ENCODE measurements around the gene EFCAB11.

DNA sequence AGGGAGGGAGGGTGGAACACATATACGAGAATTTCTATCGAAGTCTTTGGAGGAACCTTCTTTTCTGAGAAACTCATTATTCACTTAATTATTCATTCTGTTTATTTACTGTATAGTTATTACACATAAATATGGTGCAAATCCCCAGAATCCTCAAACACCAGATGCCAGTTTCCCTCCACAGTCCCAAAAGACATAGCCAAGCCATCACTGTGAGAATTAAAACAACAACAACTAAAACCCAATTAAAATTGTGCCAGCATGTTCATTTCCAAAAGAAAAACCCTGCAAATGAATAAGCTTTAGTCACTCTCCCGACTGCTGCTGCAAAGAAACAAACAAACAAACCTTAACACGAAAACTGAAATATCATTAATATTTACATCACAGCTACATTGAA, 173.5 kb downstream of the EFCAB11 start:
- TF ChIP-seq, protein P1, sequence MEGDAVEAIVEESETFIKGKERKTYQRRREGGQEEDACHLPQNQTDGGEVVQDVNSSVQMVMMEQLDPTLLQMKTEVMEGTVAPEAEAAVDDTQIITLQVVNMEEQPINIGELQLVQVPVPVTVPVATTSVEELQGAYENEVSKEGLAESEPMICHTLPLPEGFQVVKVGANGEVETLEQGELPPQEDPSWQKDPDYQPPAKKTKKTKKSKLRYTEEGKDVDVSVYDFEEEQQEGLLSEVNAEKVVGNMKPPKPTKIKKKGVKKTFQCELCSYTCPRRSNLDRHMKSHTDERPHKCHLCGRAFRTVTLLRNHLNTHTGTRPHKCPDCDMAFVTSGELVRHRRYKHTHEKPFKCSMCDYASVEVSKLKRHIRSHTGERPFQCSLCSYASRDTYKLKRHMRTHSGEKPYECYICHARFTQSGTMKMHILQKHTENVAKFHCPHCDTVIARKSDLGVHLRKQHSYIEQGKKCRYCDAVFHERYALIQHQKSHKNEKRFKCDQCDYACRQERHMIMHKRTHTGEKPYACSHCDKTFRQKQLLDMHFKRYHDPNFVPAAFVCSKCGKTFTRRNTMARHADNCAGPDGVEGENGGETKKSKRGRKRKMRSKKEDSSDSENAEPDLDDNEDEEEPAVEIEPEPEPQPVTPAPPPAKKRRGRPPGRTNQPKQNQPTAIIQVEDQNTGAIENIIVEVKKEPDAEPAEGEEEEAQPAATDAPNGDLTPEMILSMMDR (conservative IDR thresholded peaks at IDR 0.05; ENCODE audit: low read depth, low read length), result no peak
- TF ChIP-seq BHLHE40 (IDR thresholded peaks at IDR 0.05; ENCODE audit: low read depth, low read length), result no peak
- TF ChIP-seq RAD21 (IDR thresholded peaks at IDR 0.05; ENCODE audit: low read length), result no peak
- no peak for TF ChIP-seq POLR2A (IDR thresholded peaks at IDR 0.05; ENCODE audit: low read depth, low read length)
- TF ChIP-seq FOS (IDR thresholded peaks at IDR 0.05; ENCODE audit: low read depth, low read length), result no peak
- TF ChIP-seq, protein P2, sequence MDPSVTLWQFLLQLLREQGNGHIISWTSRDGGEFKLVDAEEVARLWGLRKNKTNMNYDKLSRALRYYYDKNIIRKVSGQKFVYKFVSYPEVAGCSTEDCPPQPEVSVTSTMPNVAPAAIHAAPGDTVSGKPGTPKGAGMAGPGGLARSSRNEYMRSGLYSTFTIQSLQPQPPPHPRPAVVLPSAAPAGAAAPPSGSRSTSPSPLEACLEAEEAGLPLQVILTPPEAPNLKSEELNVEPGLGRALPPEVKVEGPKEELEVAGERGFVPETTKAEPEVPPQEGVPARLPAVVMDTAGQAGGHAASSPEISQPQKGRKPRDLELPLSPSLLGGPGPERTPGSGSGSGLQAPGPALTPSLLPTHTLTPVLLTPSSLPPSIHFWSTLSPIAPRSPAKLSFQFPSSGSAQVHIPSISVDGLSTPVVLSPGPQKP (IDR thresholded peaks at IDR 0.05; ENCODE audit: borderline replicate concordance, low read depth, low read length), result no peak
- no peak for TF ChIP-seq RCOR1 (IDR thresholded peaks at IDR 0.05; ENCODE audit: insufficient replicate concordance, low read length)
- TF ChIP-seq, protein P3, sequence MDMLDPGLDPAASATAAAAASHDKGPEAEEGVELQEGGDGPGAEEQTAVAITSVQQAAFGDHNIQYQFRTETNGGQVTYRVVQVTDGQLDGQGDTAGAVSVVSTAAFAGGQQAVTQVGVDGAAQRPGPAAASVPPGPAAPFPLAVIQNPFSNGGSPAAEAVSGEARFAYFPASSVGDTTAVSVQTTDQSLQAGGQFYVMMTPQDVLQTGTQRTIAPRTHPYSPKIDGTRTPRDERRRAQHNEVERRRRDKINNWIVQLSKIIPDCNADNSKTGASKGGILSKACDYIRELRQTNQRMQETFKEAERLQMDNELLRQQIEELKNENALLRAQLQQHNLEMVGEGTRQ (IDR thresholded peaks at IDR 0.05; ENCODE audit: low read depth, low read length), result no peak
- no peak for TF ChIP-seq CEBPB (IDR thresholded peaks at IDR 0.05; ENCODE audit: low read depth, low read length)
